ENCODE results near the gene KDM4B.

- TF ChIP-seq CTCF (IDR thresholded peaks at IDR 0.05; ENCODE audit: insufficient read depth, low read length) (no peak), POLR2AphosphoS5 (IDR thresholded peaks at IDR 0.05; ENCODE audit: low read depth) (no peak), GABPA (IDR thresholded peaks at IDR 0.05; ENCODE audit: low read depth) (no peak), REST (IDR thresholded peaks at IDR 0.05; ENCODE audit: insufficient replicate concordance, low read depth) (no peak)
Observed at GRCh38 chr19:5040544-5041167, 71.7 kb downstream of the KDM4B start.
